Activated T-cell treated with anti-CD3 and anti-CD28 coated beads, Interleukin-2, amount 50 U/mL, for 72 hours (primary cell): ENCODE results near the gene THSD8. TPM values are rescaled to one million over a fixed set of nuclear protein-coding genes. Genes with fewer than 3 reads are reported as not detected.
A peak's percentile ranks its signal among the peaks of the same experiment; 100 is the strongest.
"Not testable (repeated sequence)": the region's sequence is repeated elsewhere in the genome, so short reads cannot be mapped to it uniquely, and the experiment has no call there.

Experiments
- ATAC-seq, 2 donors: fragments of 150-1000 bp; cut with Tn5 transposase; replicated peaks in 1 of 2; 2 replicates each; pipeline ENCODE4 v1.10.0; 2021; ENCODE audit warnings: moderate library complexity in 2 of 2, mild to moderate bottlenecking in 1 of 2
- DNase-seq, 2 donors: peaks; one replicate each; pipeline ENCODE4 v3.0.0; 2021 to 2022; ENCODE audit warnings: mixed read lengths in 1 of 2
- H3K27ac Mint-ChIP-seq: one replicate; pipeline ENCODE4 v1.8.0; 2022; ENCODE audit warnings: mild to moderate bottlenecking, moderate library complexity, mixed read lengths
- H3K27me3 Mint-ChIP-seq: one replicate; pipeline ENCODE4 v1.8.0; 2022; ENCODE audit warnings: low read depth, mixed read lengths
- H3K36me3 Mint-ChIP-seq, 2 donors: one replicate each; pipeline ENCODE4 v1.8.0; 2022; ENCODE audit warnings: mixed read lengths in 2 of 2, mild to moderate bottlenecking in 1 of 2; ENCODE audit not compliant: insufficient read depth in 2 of 2
- H3K4me1 Mint-ChIP-seq: one replicate; pipeline ENCODE4 v1.8.0; 2022; ENCODE audit warnings: low read depth, mixed read lengths
- H3K4me3 Mint-ChIP-seq, 2 donors: one replicate each; pipeline ENCODE4 v1.8.0; 2022; ENCODE audit warnings: mild to moderate bottlenecking in 2 of 2, mixed read lengths in 2 of 2, moderate library complexity in 2 of 2
- H3K9me3 Mint-ChIP-seq, 2 donors: one replicate each; pipeline ENCODE4 v1.8.0; 2022; ENCODE audit warnings: mixed read lengths in 2 of 2
- total RNA-seq, 2 donors: library from RNA; stranded (reverse); gene quantifications; one replicate each; pipeline ENCODE4 v1.2.3, GENCODE V29; 2022

THSD8 gene
- total RNA-seq, 2 donors from 2014 or later, result 23.7 to 27.1 TPM

- DNase-seq (peak; percentile 98), ATAC-seq (peak; percentile 36 to 44)
- peak within 1 kb of the TSS; percentile 97 for H3K27ac Mint-ChIP-seq
- peak within 1 kb of the TSS; percentile 94 to 98 for H3K4me3 Mint-ChIP-seq
- H3K36me3 Mint-ChIP-seq, result peaks cover 9 to 13% of the 10 kb centered on the region in 2 donors
- H3K27me3 Mint-ChIP-seq, result no peaks in the 10 kb centered on the region
- no peaks in the 10 kb centered on the region for H3K9me3 Mint-ChIP-seq
- peaks cover 43% of the 10 kb centered on the region for H3K4me1 Mint-ChIP-seq
Observed at GRCh38 chr19:12791345-12792050, 10.4 kb upstream of the THSD8 start, which contains the start of gene JUNB. Gene JUNB (plus strand): TSS chr19:12791486. CDS start chr19:12791772, 286 bp downstream.

- DNase-seq (peak; percentile 87 to 91), ATAC-seq (peak in 1 of 2 donors; percentile 7)
- Mint-ChIP-seq H3K4me1 (peaks cover 42% of the 10 kb centered on the region), H3K4me3 (peak overlapping the region; percentile 94 to 98), H3K27me3 (no peaks in the 10 kb centered on the region), H3K36me3 (peaks cover 9 to 13% of the 10 kb centered on the region in 2 donors), H3K9me3 (no peaks in the 10 kb centered on the region), H3K27ac (peak overlapping the region; percentile 97)
Observed at GRCh38 chr19:12792051-12792852, 9.6 kb upstream of the THSD8 start.

GRCh38 chr19:12792853-12793289 lies 9.0 kb upstream of the THSD8 start:
- DNase-seq, result no peak
- Mint-ChIP-seq H3K9me3 (no peaks in the 10 kb centered on the region), H3K4me1 (peaks cover 42% of the 10 kb centered on the region), H3K27me3 (no peaks in the 10 kb centered on the region), H3K36me3 (peaks cover 9 to 14% of the 10 kb centered on the region in 2 donors), H3K27ac (peak overlapping the region; percentile 93), H3K4me3 (peak overlapping the region; percentile 94 to 98)
- no peak for ATAC-seq

- Mint-ChIP-seq H3K27ac (peak overlapping the region; percentile 96), H3K4me3 (peak overlapping the region; percentile 94 to 98), H3K36me3 (peaks cover 9 to 17% of the 10 kb centered on the region in 2 donors), H3K27me3 (no peaks in the 10 kb centered on the region), H3K4me1 (peaks cover 35% of the 10 kb centered on the region), H3K9me3 (no peaks in the 10 kb centered on the region)
- ATAC-seq (peak; percentile 35 to 39), DNase-seq (peak; percentile 96)
Observed at GRCh38 chr19:12793290-12794195, 8.3 kb upstream of the THSD8 start.

- peak overlapping the region; percentile 87 to 94 for H3K4me3 Mint-ChIP-seq
- ATAC-seq (no peak), DNase-seq (no peak)
- H3K4me1 Mint-ChIP-seq, result peaks cover 29% of the 10 kb centered on the region
- H3K27me3 Mint-ChIP-seq, result no peaks in the 10 kb centered on the region
- H3K9me3 Mint-ChIP-seq, result no peaks in the 10 kb centered on the region
- H3K27ac Mint-ChIP-seq, result peak overlapping the region; percentile 96
- peaks cover 10 to 17% of the 10 kb centered on the region in 2 donors for H3K36me3 Mint-ChIP-seq
Observed at GRCh38 chr19:12794196-12794941, 7.5 kb upstream of the THSD8 start.

GRCh38 chr19:12794971-12795381 lies 6.9 kb upstream of the THSD8 start:
- DNase-seq (no peak), ATAC-seq (no peak)
- Mint-ChIP-seq H3K27me3 (no peaks in the 10 kb centered on the region), H3K4me3 (peak overlapping the region; percentile 87 to 94), H3K36me3 (peaks cover 10 to 17% of the 10 kb centered on the region in 2 donors), H3K9me3 (no peaks in the 10 kb centered on the region), H3K4me1 (peaks cover 34% of the 10 kb centered on the region), H3K27ac (peak overlapping the region; percentile 96)

- DNase-seq, result peak; percentile 76 to 79
- H3K4me3 Mint-ChIP-seq, result peak overlapping the region; percentile 87 to 94
- peak overlapping the region; percentile 43 for H3K27ac Mint-ChIP-seq
- no peaks in the 10 kb centered on the region for H3K9me3 Mint-ChIP-seq
- H3K4me1 Mint-ChIP-seq, result peaks cover 45% of the 10 kb centered on the region
- H3K36me3 Mint-ChIP-seq, result peaks cover 5 to 14% of the 10 kb centered on the region in 2 donors
- peak in 1 of 2 donors; percentile 7 for ATAC-seq
- H3K27me3 Mint-ChIP-seq, result no peaks in the 10 kb centered on the region
Observed at GRCh38 chr19:12796146-12797071, 5.5 kb upstream of the THSD8 start.

- Mint-ChIP-seq H3K27me3 (no peaks in the 10 kb centered on the region), H3K36me3 (peaks cover 5 to 11% of the 10 kb centered on the region in 2 donors), H3K4me3 (no peak overlapping the region), H3K4me1 (peaks cover 47% of the 10 kb centered on the region), H3K27ac (no peak overlapping the region), H3K9me3 (no peaks in the 10 kb centered on the region)
- DNase-seq (no peak), ATAC-seq (no peak)
Observed at GRCh38 chr19:12797141-12797587, 4.7 kb upstream of the THSD8 start.

GRCh38 chr19:12797607-12798006 lies 4.3 kb upstream of the THSD8 start:
- Mint-ChIP-seq H3K36me3 (peaks cover 5 to 11% of the 10 kb centered on the region in 2 donors), H3K27ac (peak overlapping the region; percentile 68), H3K4me1 (peaks cover 51% of the 10 kb centered on the region)
- not testable (repeated sequence) for DNase-seq, H3K27me3 Mint-ChIP-seq, H3K4me3 Mint-ChIP-seq, H3K9me3 Mint-ChIP-seq, ATAC-seq

- Mint-ChIP-seq H3K4me1 (peaks cover 43% of the 10 kb centered on the region), H3K27ac (no peak overlapping the region), H3K4me3 (peak overlapping the region; percentile 94), H3K27me3 (no peaks in the 10 kb centered on the region), H3K36me3 (peaks cover 1 to 5% of the 10 kb centered on the region in 2 donors), H3K9me3 (no peaks in the 10 kb centered on the region)
- no peak for DNase-seq
- no peak for ATAC-seq
Observed at GRCh38 chr19:12799742-12800465, 2.0 kb upstream of the THSD8 start.

GRCh38 chr19:12800466-12800770 lies 1.5 kb upstream of the THSD8 start:
- no peak for DNase-seq
- peak overlapping the region; percentile 94 for H3K4me3 Mint-ChIP-seq

More at GRCh38 chr19:12800466-12800770, 1.5 kb upstream of the THSD8 start:
- Mint-ChIP-seq H3K36me3 (peaks cover 1 to 5% of the 10 kb centered on the region in 2 donors), H3K27ac (peak overlapping the region; percentile 68), H3K9me3 (no peaks in the 10 kb centered on the region), H3K4me1 (peaks cover 42% of the 10 kb centered on the region), H3K27me3 (no peaks in the 10 kb centered on the region)
- no peak for ATAC-seq
